Measurements from ENCODE around the gene KRTAP5-6. TPM values are rescaled to one million over a fixed set of nuclear protein-coding genes. Genes with fewer than 3 reads are reported as not detected.

KRTAP5-6 gene
- total RNA-seq, 1 donor from 2014 or later: not detected

DNA sequence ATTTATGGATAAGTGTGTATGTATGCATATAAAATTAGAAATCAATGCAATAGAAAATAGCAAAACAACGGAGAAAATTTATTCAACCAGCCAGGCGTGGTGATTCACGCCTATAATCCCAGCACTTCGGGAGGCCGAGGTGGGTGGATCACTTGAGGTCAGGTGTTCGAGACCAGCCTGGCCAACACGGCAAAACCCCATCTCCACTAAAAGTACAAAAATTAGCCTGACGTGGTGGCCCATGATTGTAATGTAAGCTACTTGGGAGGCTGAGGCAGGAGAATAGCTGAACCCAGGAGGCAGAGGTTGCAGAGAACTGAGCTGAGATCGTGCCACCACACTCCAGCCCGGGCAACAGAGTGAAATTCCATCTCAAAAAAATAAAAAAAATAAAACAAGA is 5.5 kb downstream of the KRTAP5-6 start:
- Histone ChIP-seq H3K27me3 (ENCODE audit: control insufficient read depth, insufficient read depth, low read length) (no peaks in the 10 kb centered on the region), H3K36me3 (ENCODE audit: control insufficient read depth, insufficient read depth, low read length) (no peaks in the 10 kb centered on the region), H3K4me3 (ENCODE audit: low read depth, low read length) (no peak overlapping the region)
- TF ChIP-seq CTCF (IDR thresholded peaks at IDR 0.05; ENCODE audit: insufficient read depth, low read length, severe bottlenecking): no peak
- FAIRE-seq: no peak
- DNase-seq (ENCODE audit: low read depth): no peak

GRCh38 chr11:1703146-1703545 is 6.2 kb downstream of the KRTAP5-6 start:
- no peak for FAIRE-seq
- Histone ChIP-seq H3K36me3 (ENCODE audit: control insufficient read depth, insufficient read depth, low read length) (no peaks in the 10 kb centered on the region), H3K27me3 (ENCODE audit: control insufficient read depth, insufficient read depth, low read length) (no peaks in the 10 kb centered on the region), H3K4me3 (ENCODE audit: low read depth, low read length) (no peak overlapping the region)
- DNase-seq (ENCODE audit: low read depth): no peak
- TF ChIP-seq CTCF (IDR thresholded peaks at IDR 0.05; ENCODE audit: insufficient read depth, low read length, severe bottlenecking): no peak

DNA sequence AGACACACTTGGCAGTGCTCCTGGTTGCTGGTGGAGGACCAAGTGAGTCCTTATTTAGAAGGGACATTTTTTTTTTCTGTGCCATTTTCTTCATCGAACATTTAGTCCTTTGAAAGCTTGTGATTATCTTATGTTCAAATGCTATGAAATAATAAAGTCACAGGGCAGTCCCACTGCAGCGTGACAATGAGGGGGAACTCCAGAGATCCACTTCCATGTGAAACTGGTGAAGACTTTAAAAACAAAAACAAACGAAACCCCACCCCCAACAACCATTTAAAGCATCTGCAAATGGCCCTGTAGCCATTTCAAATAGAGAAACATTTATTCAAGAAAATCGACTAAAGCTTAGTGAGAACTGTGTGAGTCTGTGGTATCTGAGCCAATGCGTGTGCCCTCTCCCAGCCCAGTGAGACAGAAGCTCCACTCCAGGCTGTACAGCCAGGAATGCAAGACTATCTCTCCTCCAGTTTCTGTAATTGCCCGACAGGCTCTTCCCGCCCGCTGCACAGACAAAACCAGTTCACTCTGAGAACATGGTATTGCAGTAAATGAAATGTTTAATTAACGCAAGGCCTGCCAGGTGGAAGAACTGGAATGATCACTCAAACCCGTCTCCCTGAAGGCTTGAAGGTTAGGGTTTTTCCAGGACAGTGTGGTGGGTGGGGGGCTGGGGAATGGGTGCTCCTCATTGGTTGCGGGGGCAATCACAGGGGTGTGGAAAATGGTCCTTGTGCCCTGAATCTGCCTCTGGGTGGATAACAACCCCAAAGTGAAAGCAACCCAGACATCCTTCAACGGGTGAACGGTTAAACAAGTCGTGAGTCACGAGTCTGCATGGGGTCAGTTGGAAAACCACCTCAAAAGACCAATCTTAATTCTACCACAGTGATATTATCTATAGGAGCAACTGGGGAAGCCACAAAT is 8.4 kb downstream of the KRTAP5-6 start:
- no peaks in the 10 kb centered on the region for H3K27me3 ChIP-seq (ENCODE audit: control insufficient read depth, insufficient read depth, low read length)
- peak; percentile 32 for DNase-seq (ENCODE audit: low read depth)
- FAIRE-seq: no peak
- H3K36me3 ChIP-seq (ENCODE audit: control insufficient read depth, insufficient read depth, low read length): no peaks in the 10 kb centered on the region
- no peak overlapping the region for H3K4me3 ChIP-seq (ENCODE audit: low read depth, low read length)
- no peak for TF ChIP-seq CTCF (IDR thresholded peaks at IDR 0.05; ENCODE audit: insufficient read depth, low read length, severe bottlenecking)

DNA sequence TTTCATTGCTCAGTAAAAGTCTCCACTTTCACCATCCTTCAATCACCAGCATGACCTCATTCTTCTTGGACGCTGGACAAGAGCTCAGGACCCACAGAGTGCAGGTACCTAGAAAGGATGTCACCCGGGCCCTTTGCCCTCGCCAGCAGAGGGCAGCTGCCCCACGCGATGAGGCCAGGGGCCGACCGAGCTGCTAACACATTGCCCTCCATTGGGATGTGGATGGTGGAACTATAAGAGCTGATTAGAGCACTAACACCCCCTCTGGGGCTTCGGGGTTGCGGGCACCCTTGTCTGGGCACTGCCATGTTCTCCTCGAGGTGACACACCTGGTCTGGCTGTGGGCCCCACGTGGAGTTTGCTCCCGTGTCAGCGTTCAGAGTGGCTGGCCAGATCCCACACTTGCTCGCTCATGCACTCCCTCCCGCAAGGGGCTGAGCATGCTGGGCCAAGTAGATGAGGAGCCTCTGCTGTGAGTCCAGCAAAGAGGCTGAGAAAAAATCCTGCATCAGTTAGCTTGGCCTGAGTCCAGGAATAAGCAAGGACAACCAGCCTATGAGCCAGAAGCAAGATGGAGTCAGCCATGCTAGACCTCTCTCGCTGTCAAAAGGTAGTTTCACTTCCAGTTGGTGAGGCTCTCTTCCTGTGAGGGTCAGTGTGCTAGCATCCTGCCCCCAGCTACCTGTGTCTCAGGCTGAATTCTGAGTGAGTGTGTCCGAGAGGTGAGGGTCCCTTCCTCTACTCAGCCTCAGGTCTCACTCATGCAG is 9.8 kb downstream of the KRTAP5-6 start:
- FAIRE-seq (no peak), DNase-seq (ENCODE audit: low read depth) (no peak)
- no peak for TF ChIP-seq CTCF (IDR thresholded peaks at IDR 0.05; ENCODE audit: insufficient read depth, low read length, severe bottlenecking)
- no peaks in the 10 kb centered on the region for H3K36me3 ChIP-seq (ENCODE audit: control insufficient read depth, insufficient read depth, low read length)
- no peak overlapping the region for H3K4me3 ChIP-seq (ENCODE audit: low read depth, low read length)
- H3K27me3 ChIP-seq (ENCODE audit: control insufficient read depth, insufficient read depth, low read length): no peaks in the 10 kb centered on the region

- H3K4me3 ChIP-seq (ENCODE audit: low read depth, low read length): no peak overlapping the region
- no peaks in the 10 kb centered on the region for H3K36me3 ChIP-seq (ENCODE audit: control insufficient read depth, insufficient read depth, low read length)
- TF ChIP-seq CTCF (IDR thresholded peaks at IDR 0.05; ENCODE audit: insufficient read depth, low read length, severe bottlenecking): no peak
- FAIRE-seq (no peak), DNase-seq (ENCODE audit: low read depth) (no peak)
- no peaks in the 10 kb centered on the region for H3K27me3 ChIP-seq (ENCODE audit: control insufficient read depth, insufficient read depth, low read length)
Observed at GRCh38 chr11:1707751-1708150, 10.8 kb downstream of the KRTAP5-6 start.

Data from bronchial epithelial cell (primary cell).